Astrocyte of the cerebellum (primary cell): ENCODE results near the gene ATG9A.

ENCODE experiments used
- DNase-seq: peaks from one replicate; pipeline ENCODE4 v3.0.0-alpha.2; 2011; ENCODE audit warnings: low read depth
- H3K4me3 ChIP-seq: 2 replicates; pipeline ENCODE4 v1.5.1; 2011; ENCODE audit warnings: mild to moderate bottlenecking, low read depth, low read length, moderate library complexity
- in situ Hi-C: cut with HindIII; loops from 2 replicates; pipeline ENCODE4 v1.10.0; 2017; ENCODE audit warnings: low sequenced_read_pairs
- TF ChIP-seq, protein P1 (sequence below): IDR thresholded peaks from 2 replicates; pipeline ENCODE4 v1.5.1; 2012; ENCODE audit warnings: low read length, low read depth, moderate library complexity, mild to moderate bottlenecking; ENCODE audit errors: missing control alignments

The ATG9A gene

DNA sequence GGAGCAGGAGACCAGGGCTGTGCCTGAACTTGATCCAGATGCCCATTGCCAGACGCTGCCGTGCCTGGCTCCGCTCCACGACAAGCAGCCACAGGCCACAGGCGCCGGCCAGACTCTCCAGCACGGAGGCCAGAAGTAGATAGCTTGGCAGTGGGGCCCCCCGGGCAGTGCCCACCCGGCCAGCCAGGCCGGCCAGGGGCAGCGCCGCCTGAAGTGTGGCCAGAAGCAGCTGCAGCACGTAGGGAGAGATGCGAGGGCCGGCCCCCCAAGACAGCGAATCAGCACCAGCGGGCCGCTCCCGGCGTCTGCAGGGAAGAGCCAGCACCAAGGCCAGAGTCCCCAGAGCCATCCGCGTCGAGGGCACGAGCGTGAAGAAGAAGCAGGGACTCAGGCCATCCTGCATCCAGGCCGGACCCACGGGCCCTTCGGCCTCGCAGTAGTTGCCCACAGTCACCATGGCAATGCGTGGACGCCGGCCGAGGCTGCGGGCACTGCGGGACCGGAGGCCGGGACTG lies 11.2 kb downstream of the ATG9A start:
- peak overlapping the region; percentile 49 for H3K4me3 ChIP-seq
- in situ Hi-C loops, result no loop called here
- TF ChIP-seq, protein P1, sequence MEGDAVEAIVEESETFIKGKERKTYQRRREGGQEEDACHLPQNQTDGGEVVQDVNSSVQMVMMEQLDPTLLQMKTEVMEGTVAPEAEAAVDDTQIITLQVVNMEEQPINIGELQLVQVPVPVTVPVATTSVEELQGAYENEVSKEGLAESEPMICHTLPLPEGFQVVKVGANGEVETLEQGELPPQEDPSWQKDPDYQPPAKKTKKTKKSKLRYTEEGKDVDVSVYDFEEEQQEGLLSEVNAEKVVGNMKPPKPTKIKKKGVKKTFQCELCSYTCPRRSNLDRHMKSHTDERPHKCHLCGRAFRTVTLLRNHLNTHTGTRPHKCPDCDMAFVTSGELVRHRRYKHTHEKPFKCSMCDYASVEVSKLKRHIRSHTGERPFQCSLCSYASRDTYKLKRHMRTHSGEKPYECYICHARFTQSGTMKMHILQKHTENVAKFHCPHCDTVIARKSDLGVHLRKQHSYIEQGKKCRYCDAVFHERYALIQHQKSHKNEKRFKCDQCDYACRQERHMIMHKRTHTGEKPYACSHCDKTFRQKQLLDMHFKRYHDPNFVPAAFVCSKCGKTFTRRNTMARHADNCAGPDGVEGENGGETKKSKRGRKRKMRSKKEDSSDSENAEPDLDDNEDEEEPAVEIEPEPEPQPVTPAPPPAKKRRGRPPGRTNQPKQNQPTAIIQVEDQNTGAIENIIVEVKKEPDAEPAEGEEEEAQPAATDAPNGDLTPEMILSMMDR, result no peak
- DNase-seq, result no peak

DNA sequence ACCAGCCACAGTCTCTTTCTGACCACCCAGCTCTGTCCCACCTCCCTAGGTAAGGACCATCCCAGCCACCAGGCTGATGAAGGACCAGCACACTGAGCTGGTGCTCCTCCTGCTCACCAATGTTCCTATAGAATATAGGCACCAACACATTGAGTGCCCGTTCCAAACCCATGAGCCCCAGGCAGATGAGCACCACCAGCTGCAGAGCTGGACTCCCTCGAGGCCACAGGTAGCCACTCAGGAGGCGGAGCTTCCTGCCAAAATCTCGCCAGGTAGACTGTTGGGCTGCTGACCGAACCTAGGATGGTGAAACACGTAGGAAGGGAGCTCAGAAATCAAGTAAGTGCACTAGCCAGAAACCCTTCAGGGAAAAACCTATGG lies 12.9 kb downstream of the ATG9A start:
- H3K4me3 ChIP-seq, result no peak overlapping the region
- TF ChIP-seq, protein P1, result no peak
- in situ Hi-C loops, result no loop called here
- DNase-seq, result no peak

DNA sequence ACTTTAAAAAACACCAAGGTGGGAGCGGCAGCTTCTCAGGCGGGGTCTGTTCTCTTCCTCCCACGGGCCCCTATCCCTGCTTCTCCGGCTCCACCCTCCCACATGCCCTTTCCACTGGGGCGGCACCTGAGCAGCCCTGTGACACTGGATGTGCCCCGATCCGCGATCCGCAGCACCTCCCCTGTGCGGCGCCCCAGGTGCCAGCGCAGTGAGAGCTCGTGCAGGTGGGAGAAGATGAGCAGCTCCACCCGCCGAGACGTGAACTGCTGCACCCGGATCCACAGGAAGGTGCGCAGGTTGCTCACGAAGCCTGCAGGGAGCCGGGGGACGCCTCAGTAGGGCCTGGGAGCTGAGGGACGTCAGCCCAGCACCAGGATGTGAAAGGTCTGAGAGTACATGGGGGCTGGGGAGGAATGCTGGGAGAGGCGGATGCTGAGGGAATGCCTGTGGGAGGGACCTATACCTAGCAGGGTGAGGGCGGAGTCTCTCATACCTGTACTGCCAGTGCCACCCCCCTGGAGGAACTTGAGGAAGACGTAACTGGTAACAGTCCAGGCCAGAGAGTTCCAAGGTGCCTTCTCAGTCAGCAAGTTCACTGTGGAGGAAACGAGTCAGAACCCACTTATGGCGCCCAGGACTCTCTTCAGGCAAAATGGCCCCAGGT lies 13.4 kb downstream of the ATG9A start:
- DNase-seq, result no peak
- no peak overlapping the region for H3K4me3 ChIP-seq
- in situ Hi-C loops, result no loop called here
- TF ChIP-seq, protein P1, result no peak

DNA sequence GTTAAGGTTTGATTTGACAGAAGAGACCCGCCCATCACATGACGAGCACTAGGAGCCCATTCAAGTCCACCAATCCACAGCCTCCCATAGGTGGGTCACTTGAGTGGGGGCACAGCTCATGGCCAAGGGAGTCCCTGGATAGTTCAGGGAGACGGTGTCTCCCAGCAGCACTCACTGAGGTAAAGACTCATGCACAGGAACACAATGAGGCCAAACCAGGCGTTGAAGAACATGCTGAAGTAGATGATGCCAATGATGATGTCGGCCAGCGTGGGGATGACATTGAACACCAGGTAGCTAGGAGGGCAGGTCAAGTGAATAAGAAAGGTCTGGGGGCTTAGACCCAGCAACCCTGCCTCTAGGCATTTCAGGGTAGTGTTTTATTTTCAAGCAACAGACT lies 14.7 kb downstream of the ATG9A start:
- no peak for DNase-seq
- H3K4me3 ChIP-seq, result no peak overlapping the region
- TF ChIP-seq, protein P1, result no peak
- in situ Hi-C loops, result no loop called here

DNA sequence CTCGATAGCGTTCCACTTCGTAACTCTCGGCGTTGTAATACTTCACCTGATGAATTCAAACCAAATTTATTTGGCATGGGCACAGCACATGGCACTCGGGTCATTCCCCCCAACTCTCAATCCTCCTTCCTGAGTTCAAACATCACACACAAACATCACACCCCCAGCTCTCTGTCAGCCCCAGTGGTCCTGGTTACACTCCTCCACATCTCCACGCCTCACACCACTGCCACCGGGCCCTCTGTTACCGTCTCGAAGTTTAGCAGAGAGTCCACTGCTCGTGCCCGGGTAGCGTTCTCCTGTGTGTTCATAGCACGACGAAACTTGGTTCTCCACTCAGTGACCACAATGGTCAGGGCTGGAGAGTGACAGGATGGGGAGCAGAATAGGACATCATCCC lies 15.3 kb downstream of the ATG9A start:
- in situ Hi-C loops, result no loop called here
- TF ChIP-seq, protein P1, result no peak
- DNase-seq, result no peak

DNA sequence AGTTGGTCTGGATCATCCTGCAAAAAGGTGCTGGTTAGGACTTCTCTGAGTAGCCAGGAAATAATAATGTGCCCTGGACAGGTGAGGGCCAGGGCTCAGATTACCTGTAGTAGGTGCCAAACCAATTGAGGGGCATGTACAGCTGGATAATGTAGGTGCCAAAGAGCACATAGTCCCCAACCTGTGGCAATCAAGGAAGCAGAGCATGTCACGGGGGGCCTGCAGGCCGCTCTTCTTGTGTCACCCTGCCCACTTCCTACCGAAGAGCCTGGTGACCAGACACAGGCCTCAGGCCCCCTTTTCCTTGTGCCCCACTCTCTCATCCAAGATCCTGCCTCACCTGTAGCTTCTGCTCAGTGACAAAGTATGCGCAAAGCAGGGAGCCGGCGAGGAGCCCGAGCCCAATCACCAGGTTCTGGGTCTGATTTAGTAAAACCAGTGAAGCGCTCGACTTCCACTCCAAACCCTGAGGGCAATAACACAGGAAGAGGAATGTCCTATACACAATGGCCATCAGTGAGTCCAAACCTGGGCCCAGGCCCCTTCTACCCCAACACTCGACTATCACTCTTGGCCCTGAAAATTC lies 15.9 kb downstream of the ATG9A start:
- DNase-seq, result no peak
- TF ChIP-seq, protein P1, result no peak
- H3K4me3 ChIP-seq, result no peak overlapping the region
- in situ Hi-C loops, result no loop called here

More for the DNA sequence above, 15.3 kb downstream of the ATG9A start:
- no peak overlapping the region for H3K4me3 ChIP-seq
